SH-SY5Y (cell line): ENCODE measurements around the gene PIAS2.

Source experiments
- GATA2 ChIP-seq: IDR thresholded peaks from 2 replicates; pipeline ENCODE4 v1.6.1; 2011; ENCODE audit warnings: mild to moderate bottlenecking, low read depth, low read length
- GATA3 ChIP-seq: IDR thresholded peaks from 2 replicates; pipeline ENCODE4 v1.6.1; 2011; ENCODE audit warnings: low read depth, mild to moderate bottlenecking, low read length, moderate library complexity

Gene PIAS2

DNA sequence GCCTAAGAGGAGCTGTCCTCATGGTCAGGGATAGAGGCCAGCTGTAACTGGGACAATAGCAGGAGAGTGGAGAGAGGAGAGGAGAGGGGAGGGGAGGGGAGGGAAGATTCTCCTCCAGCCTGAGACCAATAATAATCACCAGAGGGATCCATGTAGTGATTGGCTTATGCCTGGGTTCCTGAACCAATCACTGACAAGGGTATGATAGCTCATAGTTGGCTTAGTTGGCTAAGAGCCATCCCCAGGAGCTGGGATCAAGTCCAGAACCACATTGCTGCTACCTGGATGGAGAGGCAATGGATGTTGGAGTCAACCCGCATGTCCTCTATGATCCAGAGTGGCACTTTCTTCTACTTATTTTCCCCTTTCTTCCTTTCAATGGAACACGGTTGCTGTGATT lies 152.7 kb downstream of the PIAS2 start:
- TF ChIP-seq GATA2 (no peak), GATA3 (no peak)

DNA sequence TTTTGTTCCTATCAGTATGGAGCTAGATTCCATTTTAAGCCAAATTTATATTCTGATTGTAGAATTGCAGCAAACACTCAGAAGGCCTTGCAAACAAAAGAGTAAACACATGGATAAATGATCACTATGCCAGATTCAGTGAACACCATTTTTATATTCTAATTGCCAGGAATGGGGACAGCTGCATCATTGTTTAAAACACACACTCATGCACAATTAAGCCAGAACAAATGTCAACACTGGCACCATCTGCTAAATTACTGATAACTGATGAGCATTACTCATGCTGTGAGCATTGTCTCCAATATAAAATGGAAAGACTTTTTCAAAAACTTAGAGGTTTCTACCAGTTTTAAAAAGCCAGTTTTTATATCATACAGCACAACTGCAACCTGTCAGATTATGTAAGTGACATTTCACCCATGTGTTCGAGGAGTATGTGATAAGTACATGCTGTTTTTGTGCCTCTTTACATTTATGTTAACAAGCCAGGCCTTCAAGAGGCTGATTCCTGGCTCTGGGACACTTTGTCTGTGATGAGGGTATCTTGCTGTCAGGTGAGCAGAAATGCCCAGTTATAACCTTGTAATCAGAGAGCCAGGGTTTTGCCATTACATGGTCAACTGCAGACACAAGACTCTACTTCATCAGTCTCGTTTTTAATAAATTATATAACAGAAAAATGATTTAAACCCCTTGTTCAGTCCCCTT lies 156.1 kb downstream of the PIAS2 start:
- no peak for TF ChIP-seq GATA3
- TF ChIP-seq GATA2 = no peak

DNA sequence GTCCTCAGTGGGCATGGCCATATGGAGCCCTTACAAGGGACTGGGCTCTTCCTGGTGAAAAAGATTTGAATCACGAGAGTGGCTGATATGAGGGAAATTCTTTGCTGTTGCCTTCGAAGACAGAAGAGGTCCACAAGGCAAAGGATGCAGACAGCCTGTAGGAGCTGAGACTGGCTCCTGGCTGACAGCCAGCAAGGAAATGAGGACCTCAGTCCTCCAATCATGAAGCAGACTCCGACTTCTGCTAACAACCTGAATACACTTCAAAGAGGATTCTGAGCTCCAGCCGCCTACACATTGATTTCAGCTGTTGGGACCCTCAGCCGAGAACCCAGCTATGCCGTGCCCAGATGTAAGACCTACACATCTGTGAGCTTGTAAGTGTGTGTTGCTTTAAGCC lies 157.4 kb downstream of the PIAS2 start:
- TF ChIP-seq GATA3 (no peak), GATA2 (no peak)

DNA sequence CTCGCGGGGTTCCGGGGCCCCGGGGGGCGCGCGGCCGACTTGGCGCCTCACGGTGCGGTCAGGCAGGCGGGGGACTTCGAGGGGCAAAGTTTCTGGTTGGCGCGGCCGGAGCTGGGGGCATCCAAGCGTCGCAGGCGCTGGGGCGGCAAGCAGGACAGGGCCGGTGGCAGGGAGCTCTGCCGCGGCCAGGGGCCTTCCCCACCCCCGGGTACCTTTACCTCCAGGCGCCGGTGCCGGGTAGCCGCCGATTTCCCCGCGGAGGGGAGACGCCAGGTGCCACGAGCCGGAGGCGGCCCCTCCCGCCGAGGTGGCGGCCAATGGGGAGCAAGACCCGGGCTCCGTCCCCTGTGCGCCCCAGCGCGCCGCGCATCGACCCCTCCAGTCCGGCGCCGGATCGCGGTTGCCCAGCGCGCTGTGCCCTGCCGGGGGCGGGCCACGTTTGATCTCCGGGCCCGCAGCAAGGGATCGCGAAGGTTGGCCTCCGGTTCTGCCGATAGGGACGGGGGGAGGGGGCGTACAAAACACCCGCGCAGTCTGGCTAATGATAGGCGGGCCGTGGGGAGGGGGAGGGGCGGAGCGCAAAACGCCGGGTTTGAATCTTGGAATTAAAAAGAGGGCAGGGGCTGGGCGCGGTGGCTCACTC lies 160.6 kb downstream of the PIAS2 start, which contains the start of gene ST8SIA5:
Gene ST8SIA5, minus strand, starts transcription at position 495 of the 643 bp plus-strand sequence. CDS start 545 bp downstream, outside the sequence.
- TF ChIP-seq GATA3 (no peak), GATA2 (no peak)

DNA sequence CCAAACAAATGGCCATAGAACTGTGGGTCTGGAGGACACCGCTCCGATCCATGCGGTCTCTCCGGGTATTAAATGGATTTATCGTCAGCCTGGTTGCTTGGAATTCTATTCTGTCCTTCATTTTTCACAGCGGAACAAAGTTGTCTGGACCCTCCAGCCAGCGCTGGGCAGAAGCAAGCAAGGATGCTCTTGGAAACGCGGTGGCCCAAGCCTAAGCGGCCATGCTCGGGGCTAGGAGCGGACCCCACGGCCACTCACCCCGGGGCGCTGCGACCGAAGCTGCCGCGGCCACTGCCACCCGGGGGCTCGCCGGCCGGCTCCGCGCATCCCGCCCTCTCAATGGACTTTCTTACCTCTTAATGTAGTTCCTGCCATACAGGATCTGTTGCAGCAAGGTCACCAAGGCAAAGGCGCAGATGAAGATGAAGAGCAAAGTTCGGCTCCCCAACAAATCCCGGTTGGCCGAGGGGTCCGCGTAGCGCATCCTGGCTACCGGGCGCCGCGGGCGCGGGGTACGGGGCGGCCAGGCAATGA lies 161.2 kb downstream of the PIAS2 start:
- no peak for TF ChIP-seq GATA2
- no peak for TF ChIP-seq GATA3

DNA sequence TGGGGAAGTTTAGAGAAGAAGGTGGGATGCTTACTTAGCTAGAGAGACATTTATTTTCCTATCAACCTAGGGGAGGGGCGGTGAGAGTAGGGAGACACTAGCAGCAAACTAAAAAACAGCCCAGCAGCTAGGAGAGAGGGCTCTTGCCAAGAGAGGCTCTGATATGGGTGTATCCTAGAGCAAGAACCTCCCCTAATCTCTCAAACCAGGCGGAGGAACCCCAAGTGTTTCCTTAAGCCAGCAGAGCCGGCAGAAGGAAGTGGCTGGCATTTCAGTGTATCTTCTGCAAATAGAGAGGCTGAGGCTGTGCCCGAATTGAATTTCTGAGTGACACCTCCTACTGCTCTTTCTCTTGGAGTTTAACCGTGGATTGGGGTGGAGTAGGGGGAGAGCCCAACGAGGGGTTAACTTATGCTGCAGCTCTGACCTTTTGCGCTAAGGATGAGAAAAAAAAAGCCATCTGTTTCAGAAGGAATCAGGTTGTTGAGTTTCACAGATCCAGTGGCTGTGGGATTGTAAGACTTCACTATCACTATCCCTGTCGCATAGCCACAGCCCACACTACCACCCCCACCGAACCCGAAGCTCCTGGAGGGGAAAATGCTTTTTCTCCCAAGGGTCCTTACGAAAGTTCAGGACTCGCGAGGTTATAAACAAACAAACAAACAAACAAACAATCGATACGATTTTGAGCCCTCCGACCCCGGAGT lies 161.8 kb downstream of the PIAS2 start:
- TF ChIP-seq GATA3 = no peak

DNA sequence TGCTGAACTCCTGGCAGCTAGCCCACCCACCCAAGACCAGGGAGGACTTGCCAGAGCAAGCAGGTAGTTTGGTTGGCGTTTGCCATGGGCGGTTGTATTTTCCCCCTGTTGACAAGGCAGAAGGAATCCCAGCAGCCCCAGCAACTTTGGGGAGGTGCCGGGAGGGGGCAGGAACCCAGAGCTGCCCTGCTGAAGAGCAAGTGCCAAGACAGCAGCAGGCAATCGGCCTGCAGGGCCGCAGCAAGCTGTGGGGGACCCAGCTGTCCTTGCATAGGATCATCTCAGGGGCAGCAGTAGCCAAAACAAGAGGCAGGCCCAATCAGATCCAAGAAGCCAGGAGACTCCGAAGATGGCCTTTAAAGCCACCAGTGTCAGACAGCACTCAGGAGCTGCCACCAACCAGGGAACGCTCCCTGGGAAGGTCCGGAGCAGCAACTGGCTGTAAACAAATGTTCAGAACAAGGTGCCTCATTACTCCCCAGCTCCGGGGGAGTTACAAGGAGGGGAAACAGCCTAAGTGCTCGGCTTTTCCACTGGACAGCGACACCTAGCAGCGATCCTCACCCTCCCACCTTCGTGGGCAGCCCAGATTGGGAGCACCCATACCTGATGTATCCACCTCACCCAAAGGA lies 162.5 kb downstream of the PIAS2 start:
- no peak for TF ChIP-seq GATA2
- no peak for TF ChIP-seq GATA3

DNA sequence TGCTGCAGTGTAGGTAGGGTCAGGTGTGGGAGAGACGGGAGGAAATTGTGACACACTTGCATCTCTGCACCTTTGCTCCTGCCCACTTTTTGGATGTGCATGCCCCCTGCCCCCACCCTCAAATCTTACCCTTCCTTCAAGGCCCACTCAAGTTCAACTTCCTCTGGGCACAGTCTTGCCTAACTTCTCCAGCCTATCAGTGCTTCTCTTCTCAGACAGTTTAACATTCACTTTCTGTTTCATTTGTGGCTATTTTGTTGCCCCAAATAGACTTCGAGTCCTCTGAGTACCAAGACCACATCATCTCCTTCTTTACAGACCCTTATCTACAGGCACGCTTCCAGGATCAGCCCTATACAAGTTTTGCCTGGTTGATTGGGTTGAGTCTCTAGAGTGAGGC lies 163.1 kb downstream of the PIAS2 start:
- TF ChIP-seq GATA3 (no peak), GATA2 (no peak)
